ENCODE results near the gene POLD3. TPM values are rescaled to one million over a fixed set of nuclear protein-coding genes. Genes with fewer than 3 reads are reported as not detected.

POLD3 gene
- total and polyA plus RNA-seq, 2 of the 8 experiments (the other 6 are each of a cell fraction or from before 2014, with no cell fraction given), result 18.1 to 29.3 TPM

DNA sequence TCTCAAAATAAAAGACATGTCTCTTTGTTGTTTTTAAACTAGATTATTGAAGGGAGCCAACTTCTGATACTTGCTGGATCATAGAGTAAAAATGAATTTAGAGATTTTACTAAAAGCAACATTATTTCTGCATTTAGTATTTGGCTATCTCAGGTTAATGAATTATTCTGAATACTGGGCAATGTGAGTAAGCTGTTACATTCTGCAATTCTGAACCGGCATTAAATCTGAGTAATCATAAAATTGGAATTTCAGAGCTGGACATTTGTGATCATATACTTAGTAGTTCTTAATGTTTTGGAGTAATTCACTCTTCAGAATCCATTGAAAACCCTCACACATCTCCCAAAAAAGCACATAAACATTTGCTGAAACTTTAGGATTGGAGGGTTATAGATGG lies 11.5 kb downstream of the POLD3 start:
- no peak overlapping the region for H3K23ac ChIP-seq (ENCODE audit: insufficient read length)
- no peak overlapping the region for H4K5ac ChIP-seq (ENCODE audit: insufficient read length, low read depth, low read length)
- CTCF ChIA-PET (ENCODE audit: partially characterized antibody), result interaction anchor here (1.0 to 1.3 kb wide), 4 partner anchors 8 to 248 kb away, joined by 3 to 4 read pairs (median 4); partner anchors contain the start of gene KCNE3
- no peak overlapping the region for H3K4me3 ChIP-seq (ENCODE audit: extremely low read depth in 1 of 4, insufficient read depth in 2 of 4, low read depth in 3 of 4, low read length in 4 of 4)
- H3K27ac ChIP-seq (ENCODE audit: low read depth, low read length), result no peak overlapping the region
- FAIRE-seq, result no peak
- no peaks in the 10 kb centered on the region for H3K79me2 ChIP-seq (ENCODE audit: control insufficient read depth in 1 of 2, insufficient read depth in 2 of 2, low read length in 2 of 2)
- H3K4ac ChIP-seq (replicated peaks; ENCODE audit: insufficient read length, low read depth, low read length), result no peak overlapping the region
- no peak overlapping the region for H2BK5ac ChIP-seq (ENCODE audit: low read depth, low read length)
- H3K27me3 ChIP-seq (replicated peaks in 1 of 4; ENCODE audit: control insufficient read depth in 3 of 4, extremely low read depth in 1 of 4, insufficient read depth in 3 of 4, low read length in 3 of 4), result no peaks in the 10 kb centered on the region
- H3K4me2 ChIP-seq (ENCODE audit: insufficient read depth in 1 of 2, low read depth in 2 of 2, low read length in 2 of 2), result no peak overlapping the region
- H2AK5ac ChIP-seq (ENCODE audit: low read depth, low read length), result no peak overlapping the region
- H2BK20ac ChIP-seq (ENCODE audit: low read length), result no peak overlapping the region
- DNase-seq (ENCODE audit: low read depth in 1 of 2, low spot score in 2 of 2), result no peak
- 89% methylated on average over 1 of the region's 1 CpG; no CpG with 5 or more reads in 1 of the 2 experiments for WGBS, 2 experiments (ENCODE audit: extremely low coverage in 1 of 2, insufficient coverage in 1 of 2, insufficient read length in 1 of 2, insufficient replicate concordance in 2 of 2, low coverage in 1 of 2, low lambda C conversion rate in 2 of 2, missing lambda C conversion rate in 1 of 2)
- H3K79me1 ChIP-seq (ENCODE audit: low read depth, low read length), result no peaks in the 10 kb centered on the region
- no peak overlapping the region for H3K14ac ChIP-seq (ENCODE audit: insufficient read length)
- H3K4me1 ChIP-seq (replicated peaks in 1 of 4; ENCODE audit: control insufficient read depth in 3 of 4, insufficient read depth in 4 of 4, low read length in 3 of 4), result no peaks in the 10 kb centered on the region
- H4K8ac ChIP-seq (ENCODE audit: extremely low read depth, insufficient read depth, low read length), result no peak overlapping the region
- H2AFZ ChIP-seq (ENCODE audit: low read length), result no peak overlapping the region
- H3K9ac ChIP-seq (replicated peaks in 1 of 4; ENCODE audit: extremely low read depth in 1 of 4, low read depth in 3 of 4, low read length in 3 of 4), result no peak overlapping the region
- H3K9me3 ChIP-seq (ENCODE audit: insufficient read depth in 2 of 2, low read depth in 1 of 2, low read length in 1 of 2), result no peaks in the 10 kb centered on the region
- no peak overlapping the region for H3K56ac ChIP-seq (replicated peaks; ENCODE audit: insufficient read length, low read depth, low read length)
- no peak overlapping the region for H2BK15ac ChIP-seq (ENCODE audit: low read length)
- no peak overlapping the region for H2BK120ac ChIP-seq (replicated peaks; ENCODE audit: low read depth, low read length)
- POLR2A ChIA-PET (ENCODE audit: partially characterized antibody), result interaction anchor here (1.4 kb wide), 1 partner anchor 11 kb away, joined by 5 read pairs; the partner anchor contains the start of gene POLD3
- H3K18ac ChIP-seq (ENCODE audit: extremely low read depth, low read length), result no peak overlapping the region
- no peak overlapping the region for H2BK12ac ChIP-seq (ENCODE audit: low read depth, low read length)
- peaks cover 0 to 2% of the 10 kb centered on the region in 2 experiments for H4K20me1 ChIP-seq (replicated peaks in 1 of 2; ENCODE audit: control insufficient read depth in 1 of 2, insufficient read depth in 2 of 2, low read length in 2 of 2)
- no peaks in the 10 kb centered on the region for H3K23me2 ChIP-seq (ENCODE audit: low read depth, low read length)
- peaks cover 5 to 45% (median 14%) of the 10 kb centered on the region in 4 experiments; a peak in 7 of 8 replicates for H3K36me3 ChIP-seq (ENCODE audit: control insufficient read depth in 2 of 4, insufficient read depth in 4 of 4, low read length in 3 of 4)
- no peak overlapping the region for H4K91ac ChIP-seq (replicated peaks; ENCODE audit: insufficient read length, low read length)
- TF ChIP-seq MAX (IDR thresholded peaks at IDR 0.05), result no peak
- TF ChIP-seq HDAC2 (IDR thresholded peaks at IDR 0.05; ENCODE audit: borderline replicate concordance in 1 of 2, low read depth in 2 of 2, low read length in 2 of 2), result no peak
- no peak for TF ChIP-seq KDM4A (IDR thresholded peaks at IDR 0.05; ENCODE audit: low read depth, low read length, severe bottlenecking)
- TF ChIP-seq SP2 (IDR thresholded peaks at IDR 0.05; ENCODE audit: low read length), result no peak
